ENCODE results near the gene UFD1. TPM values are rescaled to one million over a fixed set of nuclear protein-coding genes. Genes with fewer than 3 reads are reported as not detected.

Gene UFD1
- total RNA-seq, 1 donor from 2014 or later: 54.4 TPM

- CTCF ChIA-PET: interaction anchor here (1.0 to 1.4 kb wide), 2 partner anchors 140 to 345 kb away, joined by 3 read pairs; partner anchors contain the start of gene ESS2
- no peaks in the 10 kb centered on the region for H3K27me3 Mint-ChIP-seq
- TF ChIP-seq CTCF (IDR thresholded peaks at IDR 0.05): no peak
Observed at GRCh38 chr22:19488884-19489843, 10.2 kb upstream of the UFD1 start.

GRCh38 chr22:19488285-19488684 is 9.3 kb upstream of the UFD1 start:
- Mint-ChIP-seq H3K9me3 (no peaks in the 10 kb centered on the region), H3K36me3 (ENCODE audit: low read depth) (no peaks in the 10 kb centered on the region), H3K27ac (no peak overlapping the region), H3K27me3 (no peaks in the 10 kb centered on the region), H3K4me3 (no peak overlapping the region), H3K4me1 (no peaks in the 10 kb centered on the region)
- no peak for TF ChIP-seq CTCF (IDR thresholded peaks at IDR 0.05)
- CTCF ChIA-PET: no interaction called here
- DNase-seq (no peak), ATAC-seq (ENCODE audit: low read depth) (no peak)
- intact Hi-C loops (cut with micrococcal nuclease): no loop called here
- POLR2A ChIA-PET: no interaction called here

More at GRCh38 chr22:19488884-19489843, 10.2 kb upstream of the UFD1 start:
- Mint-ChIP-seq H3K4me3 (no peak overlapping the region), H3K4me1 (no peaks in the 10 kb centered on the region), H3K36me3 (ENCODE audit: low read depth) (no peaks in the 10 kb centered on the region), H3K27ac (no peak overlapping the region), H3K9me3 (no peaks in the 10 kb centered on the region)
- intact Hi-C loops (cut with micrococcal nuclease): no loop called here
- DNase-seq: no peak
- ATAC-seq (ENCODE audit: low read depth): no peak
- POLR2A ChIA-PET: no interaction called here

GRCh38 chr22:19483481-19484244 is 4.7 kb upstream of the UFD1 start:
- H3K9me3 Mint-ChIP-seq: no peaks in the 10 kb centered on the region
- H3K27me3 Mint-ChIP-seq: no peaks in the 10 kb centered on the region
- H3K4me1 Mint-ChIP-seq: peaks cover 8% of the 10 kb centered on the region
- no peak for DNase-seq
- intact Hi-C loops (cut with micrococcal nuclease): no loop called here
- POLR2A ChIA-PET: no interaction called here
- CTCF ChIA-PET: no interaction called here
- ATAC-seq (ENCODE audit: low read depth): no peak
- H3K4me3 Mint-ChIP-seq: no peak overlapping the region
- H3K27ac Mint-ChIP-seq: no peak overlapping the region
- no peak for TF ChIP-seq CTCF (IDR thresholded peaks at IDR 0.05)
- peaks cover 2% of the 10 kb centered on the region for H3K36me3 Mint-ChIP-seq (ENCODE audit: low read depth)

- H3K27me3 Mint-ChIP-seq: no peaks in the 10 kb centered on the region
- DNase-seq (no peak), ATAC-seq (ENCODE audit: low read depth) (no peak)
- TF ChIP-seq CTCF (IDR thresholded peaks at IDR 0.05): no peak
- intact Hi-C loops (cut with micrococcal nuclease): no loop called here
- no peak overlapping the region for H3K4me3 Mint-ChIP-seq
- H3K4me1 Mint-ChIP-seq: peaks cover 19% of the 10 kb centered on the region
- H3K9me3 Mint-ChIP-seq: no peaks in the 10 kb centered on the region
- no peak overlapping the region for H3K27ac Mint-ChIP-seq
- POLR2A ChIA-PET: no interaction called here
- H3K36me3 Mint-ChIP-seq (ENCODE audit: low read depth): peaks cover 4% of the 10 kb centered on the region
- CTCF ChIA-PET: no interaction called here
Observed at GRCh38 chr22:19482297-19482696, 3.3 kb upstream of the UFD1 start.

- no peaks in the 10 kb centered on the region for H3K9me3 Mint-ChIP-seq
- peaks cover 7% of the 10 kb centered on the region for H3K36me3 Mint-ChIP-seq (ENCODE audit: low read depth)
- no peak for TF ChIP-seq CTCF (IDR thresholded peaks at IDR 0.05)
- intact Hi-C loops (cut with micrococcal nuclease): loop anchor here (1.0 kb wide), 1 partner anchor 150 kb away; no protein-coding TSS in a partner anchor
- ATAC-seq (ENCODE audit: low read depth): no peak
- no peaks in the 10 kb centered on the region for H3K27me3 Mint-ChIP-seq
- no peak for DNase-seq
- H3K27ac Mint-ChIP-seq: no peak overlapping the region
- CTCF ChIA-PET: no interaction called here
- POLR2A ChIA-PET: no interaction called here
- peaks cover 25% of the 10 kb centered on the region for H3K4me1 Mint-ChIP-seq
- peak overlapping the region; percentile 6 for H3K4me3 Mint-ChIP-seq
Observed at GRCh38 chr22:19480789-19481188, 1.8 kb upstream of the UFD1 start.
